Purkinje cell (primary cell): ENCODE results near the gene CENPC. TPM values are rescaled to one million over a fixed set of nuclear protein-coding genes. Genes with fewer than 3 reads are reported as not detected.

ENCODE experiments used
- polyA plus RNA-seq: library from polyadenylated mRNA; unstranded; fragments of >200 nt; fragmentation: Nextera tagmentation; gene quantifications from 2 replicates; pipeline ENCODE4 v1.2.1, GENCODE V29; 2014

CENPC gene, protein sequence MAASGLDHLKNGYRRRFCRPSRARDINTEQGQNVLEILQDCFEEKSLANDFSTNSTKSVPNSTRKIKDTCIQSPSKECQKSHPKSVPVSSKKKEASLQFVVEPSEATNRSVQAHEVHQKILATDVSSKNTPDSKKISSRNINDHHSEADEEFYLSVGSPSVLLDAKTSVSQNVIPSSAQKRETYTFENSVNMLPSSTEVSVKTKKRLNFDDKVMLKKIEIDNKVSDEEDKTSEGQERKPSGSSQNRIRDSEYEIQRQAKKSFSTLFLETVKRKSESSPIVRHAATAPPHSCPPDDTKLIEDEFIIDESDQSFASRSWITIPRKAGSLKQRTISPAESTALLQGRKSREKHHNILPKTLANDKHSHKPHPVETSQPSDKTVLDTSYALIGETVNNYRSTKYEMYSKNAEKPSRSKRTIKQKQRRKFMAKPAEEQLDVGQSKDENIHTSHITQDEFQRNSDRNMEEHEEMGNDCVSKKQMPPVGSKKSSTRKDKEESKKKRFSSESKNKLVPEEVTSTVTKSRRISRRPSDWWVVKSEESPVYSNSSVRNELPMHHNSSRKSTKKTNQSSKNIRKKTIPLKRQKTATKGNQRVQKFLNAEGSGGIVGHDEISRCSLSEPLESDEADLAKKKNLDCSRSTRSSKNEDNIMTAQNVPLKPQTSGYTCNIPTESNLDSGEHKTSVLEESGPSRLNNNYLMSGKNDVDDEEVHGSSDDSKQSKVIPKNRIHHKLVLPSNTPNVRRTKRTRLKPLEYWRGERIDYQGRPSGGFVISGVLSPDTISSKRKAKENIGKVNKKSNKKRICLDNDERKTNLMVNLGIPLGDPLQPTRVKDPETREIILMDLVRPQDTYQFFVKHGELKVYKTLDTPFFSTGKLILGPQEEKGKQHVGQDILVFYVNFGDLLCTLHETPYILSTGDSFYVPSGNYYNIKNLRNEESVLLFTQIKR
- 11.4 and 18.0 TPM in 2 replicates for polyA plus RNA-seq

DNA sequence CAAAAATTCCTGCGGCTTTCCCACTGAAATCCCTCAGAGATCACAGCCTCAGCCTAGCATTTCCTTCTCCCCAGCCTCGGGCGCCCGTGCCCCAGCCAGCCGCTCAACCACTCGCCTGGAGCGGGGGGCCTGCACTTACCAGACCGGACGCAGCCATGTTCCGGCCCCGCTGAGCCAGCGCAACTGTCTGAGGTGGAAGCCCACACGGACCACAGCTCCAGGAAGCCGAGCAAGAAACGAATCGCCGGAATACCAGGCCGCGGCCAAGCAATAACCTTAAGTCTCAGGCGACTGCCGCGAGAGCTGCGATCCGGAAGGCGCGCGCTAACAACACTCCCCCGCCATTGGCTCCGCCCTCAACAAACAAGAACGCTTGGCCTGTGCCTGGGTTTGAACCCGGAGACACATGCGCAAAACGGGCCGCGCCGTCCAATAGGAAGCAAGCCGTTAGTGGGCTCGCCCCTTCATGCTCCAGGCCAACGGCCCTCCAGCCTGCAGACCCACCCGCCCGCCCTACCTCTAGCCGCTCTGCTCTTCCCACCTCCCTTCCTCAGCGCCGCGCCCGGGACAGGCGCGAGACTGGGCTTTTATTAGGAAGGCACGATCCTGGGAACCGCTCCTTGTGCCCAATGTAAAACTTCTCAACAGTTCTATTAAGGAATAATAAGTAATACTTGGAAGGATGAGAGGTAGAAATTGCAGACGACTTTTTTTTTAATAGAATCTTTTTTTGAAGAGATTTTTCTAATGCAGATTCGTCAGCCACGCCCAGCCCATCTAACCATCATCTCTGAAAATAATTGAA lies at the start of gene CENPC:
Gene CENPC, minus strand, starts transcription at position 305 of the 805 bp plus-strand sequence. Its CDS starts 148 bp downstream, at position 157.

DNA sequence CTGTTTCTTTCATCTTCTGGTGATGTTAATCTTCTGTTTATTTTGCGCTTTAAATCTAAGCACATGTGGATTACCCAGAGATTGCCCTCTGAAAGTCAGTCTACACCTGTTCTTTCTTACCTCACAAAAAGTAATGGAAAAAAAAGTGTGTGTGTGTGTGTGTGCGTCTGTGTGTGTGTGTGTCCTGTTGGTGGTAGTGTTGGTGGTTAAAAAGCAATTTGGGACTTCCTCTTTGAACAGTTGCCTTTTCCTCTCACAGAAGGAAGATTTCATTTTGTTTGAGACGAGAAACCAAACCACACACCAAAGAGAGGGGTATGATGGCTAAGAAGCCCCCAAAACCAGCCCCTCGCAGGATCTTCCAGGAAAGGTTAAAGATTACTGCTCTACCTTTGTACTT lies 13.2 kb upstream of the CENPC start, which contains the start of gene STAP1:
Gene STAP1, plus strand, starts transcription at position 235 of the 400 bp plus-strand sequence. Its CDS starts 83 bp downstream, at position 318.

Other genes with a start within 250 kb of the CENPC start
- gene STAP1, start 13.2 kb upstream of the CENPC start, polyA plus RNA-seq = not detected in 2 replicates
- gene UBA6, start 155.7 kb upstream of the CENPC start, polyA plus RNA-seq = 30.7 and 36.7 TPM in 2 replicates
- 1.3 and 1.8 TPM in 2 replicates for gene GNRHR, start 208.9 kb upstream of the CENPC start, polyA plus RNA-seq